ENCODE data around the gene SYTL3. TPM values are rescaled to one million over a fixed set of nuclear protein-coding genes. Genes with fewer than 3 reads are reported as not detected.

Gene SYTL3
- total RNA-seq, 1 experiment from 2014 or later, result 0.09 TPM

DNA sequence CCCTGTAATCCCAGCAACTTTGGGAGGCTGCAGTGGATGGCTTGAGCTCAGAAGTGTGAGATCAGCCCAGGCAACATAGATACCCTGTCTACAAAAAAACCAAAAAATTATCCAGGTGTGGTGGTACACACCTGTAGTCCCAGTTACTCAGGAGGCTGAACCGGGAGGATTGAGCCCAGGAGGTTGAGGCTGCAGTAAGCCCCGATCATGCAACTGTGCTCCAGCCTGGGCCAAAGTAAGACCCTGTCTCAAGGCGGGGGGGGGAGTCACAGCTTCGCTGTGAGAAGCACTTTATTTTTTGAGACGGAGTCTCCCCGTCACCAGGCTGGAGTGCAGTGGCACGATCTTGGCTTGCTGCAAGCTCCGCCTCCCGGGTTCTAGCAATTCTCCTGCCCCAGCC is 115.1 kb downstream of the SYTL3 start:
- H3K18ac ChIP-seq (ENCODE audit: insufficient read length, low read depth, low read length), result no peak overlapping the region
- no peak overlapping the region for H3K56ac ChIP-seq (ENCODE audit: insufficient read length, low read depth, low read length)
- Mint-ChIP-seq H3K9me3 (no peaks in the 10 kb centered on the region), H3K27me3 (ENCODE audit: low read depth) (peaks cover 3% of the 10 kb centered on the region), H3K4me3 (no peak overlapping the region), H3K36me3 (ENCODE audit: insufficient read depth in 1 of 3, low read depth in 3 of 3) (peaks cover 40 to 60% (median 53%) of the 10 kb centered on the region in 3 experiments; a peak in 6 of 7 replicates), H3K27ac (peak overlapping the region in 2 of 3 experiments; percentile 36 to 94; a peak in 3 of 7 replicates), H3K4me1 (peaks cover 10 to 14% of the 10 kb centered on the region in 2 experiments)
- H4K8ac ChIP-seq (replicated peaks; ENCODE audit: insufficient read length, low read depth, low read length), result no peak overlapping the region
- no peak overlapping the region for H3K27ac ChIP-seq (ENCODE audit: insufficient read length, low read depth, low read length)
- H3T11ph ChIP-seq (ENCODE audit: low read length), result no peak overlapping the region
- no peaks in the 10 kb centered on the region for H3K79me2 ChIP-seq (ENCODE audit: insufficient read depth, low read length)
- H3K9me3 ChIP-seq (ENCODE audit: control insufficient read depth, low read depth, low read length), result no peaks in the 10 kb centered on the region
- no peak overlapping the region for H2BK120ac ChIP-seq (ENCODE audit: low read depth, low read length, poor library complexity, severe bottlenecking)
- no peak overlapping the region for H4K91ac ChIP-seq (ENCODE audit: insufficient read length, low read depth, low read length)
- no peak overlapping the region for H3K14ac ChIP-seq (ENCODE audit: insufficient read depth, low read length)
- no peak overlapping the region for H2AFZ ChIP-seq (ENCODE audit: low read length)
- H3K27me3 ChIP-seq (ENCODE audit: insufficient read depth, low read length), result no peaks in the 10 kb centered on the region
- no peak overlapping the region for H3K9ac ChIP-seq (ENCODE audit: extremely low read depth, insufficient read length, low read length)
- DNase-seq, result no peak
- H2BK12ac ChIP-seq (ENCODE audit: insufficient read length, low read depth, low read length), result no peak overlapping the region
- H2BK5ac ChIP-seq (ENCODE audit: insufficient read length, low read length), result no peak overlapping the region
- H3K4ac ChIP-seq (ENCODE audit: low read depth, low read length), result no peak overlapping the region
- TF ChIP-seq, protein P1, sequence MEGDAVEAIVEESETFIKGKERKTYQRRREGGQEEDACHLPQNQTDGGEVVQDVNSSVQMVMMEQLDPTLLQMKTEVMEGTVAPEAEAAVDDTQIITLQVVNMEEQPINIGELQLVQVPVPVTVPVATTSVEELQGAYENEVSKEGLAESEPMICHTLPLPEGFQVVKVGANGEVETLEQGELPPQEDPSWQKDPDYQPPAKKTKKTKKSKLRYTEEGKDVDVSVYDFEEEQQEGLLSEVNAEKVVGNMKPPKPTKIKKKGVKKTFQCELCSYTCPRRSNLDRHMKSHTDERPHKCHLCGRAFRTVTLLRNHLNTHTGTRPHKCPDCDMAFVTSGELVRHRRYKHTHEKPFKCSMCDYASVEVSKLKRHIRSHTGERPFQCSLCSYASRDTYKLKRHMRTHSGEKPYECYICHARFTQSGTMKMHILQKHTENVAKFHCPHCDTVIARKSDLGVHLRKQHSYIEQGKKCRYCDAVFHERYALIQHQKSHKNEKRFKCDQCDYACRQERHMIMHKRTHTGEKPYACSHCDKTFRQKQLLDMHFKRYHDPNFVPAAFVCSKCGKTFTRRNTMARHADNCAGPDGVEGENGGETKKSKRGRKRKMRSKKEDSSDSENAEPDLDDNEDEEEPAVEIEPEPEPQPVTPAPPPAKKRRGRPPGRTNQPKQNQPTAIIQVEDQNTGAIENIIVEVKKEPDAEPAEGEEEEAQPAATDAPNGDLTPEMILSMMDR (conservative IDR thresholded peaks at IDR 0.05), result no peak
- H2BK20ac ChIP-seq (ENCODE audit: low read depth, low read length, poor library complexity, severe bottlenecking), result no peak overlapping the region
- no CpG with 5 or more reads among the region's 9 CpGs for WGBS (ENCODE audit: extremely low coverage, insufficient read length, low lambda C conversion rate)
- no peak overlapping the region for H2AK5ac ChIP-seq (ENCODE audit: insufficient read length, low read length)
- no peak overlapping the region for H4K5ac ChIP-seq (ENCODE audit: insufficient read length, low read depth, low read length)
- H3K4me1 ChIP-seq (ENCODE audit: insufficient read depth, low read length), result no peaks in the 10 kb centered on the region
- H2BK15ac ChIP-seq (ENCODE audit: low read depth, low read length), result no peak overlapping the region
- H3K23me2 ChIP-seq (ENCODE audit: insufficient read length, low read depth, low read length, poor library complexity, severe bottlenecking), result no peaks in the 10 kb centered on the region
- no peaks in the 10 kb centered on the region for H3K79me1 ChIP-seq (ENCODE audit: insufficient read depth, low read depth, low read length, poor library complexity, severe bottlenecking)
- H3K4me2 ChIP-seq (ENCODE audit: insufficient read depth, insufficient read length, low read length), result no peak overlapping the region
- no peak overlapping the region for H3K23ac ChIP-seq (ENCODE audit: insufficient read length, low read depth, low read length)
- H4K20me1 ChIP-seq (ENCODE audit: control insufficient read depth, insufficient read depth, insufficient read length), result no peaks in the 10 kb centered on the region

All from H9 (cell line).